ENCODE measurements around the gene ZNF358. TPM values are rescaled to one million over a fixed set of nuclear protein-coding genes. Genes with fewer than 3 reads are reported as not detected.

Gene ZNF358
- total RNA-seq, 1 donor from 2014 or later: 67.1 TPM

GRCh38 chr19:7562646-7563393 is 46.9 kb downstream of the ZNF358 start:
- Mint-ChIP-seq H3K4me3 (no peak overlapping the region), H3K9me3 (no peaks in the 10 kb centered on the region), H3K36me3 (peaks cover 11% of the 10 kb centered on the region), H3K27me3 (no peaks in the 10 kb centered on the region), H3K27ac (no peak overlapping the region), H3K4me1 (ENCODE audit: unreplicated experiment) (no peaks in the 10 kb centered on the region)
- no peak for TF ChIP-seq CTCF (conservative IDR thresholded peaks at IDR 0.05)
- no peak for DNase-seq (ENCODE audit: extremely low spot score, unreplicated experiment)

GRCh38 chr19:7564866-7565265 is 49.0 kb downstream of the ZNF358 start:
- Mint-ChIP-seq H3K4me3 (no peak overlapping the region), H3K36me3 (peaks cover 4% of the 10 kb centered on the region), H3K27ac (no peak overlapping the region), H3K9me3 (no peaks in the 10 kb centered on the region), H3K27me3 (no peaks in the 10 kb centered on the region), H3K4me1 (ENCODE audit: unreplicated experiment) (no peaks in the 10 kb centered on the region)
- DNase-seq (ENCODE audit: extremely low spot score, unreplicated experiment): no peak
- TF ChIP-seq CTCF (conservative IDR thresholded peaks at IDR 0.05): no peak

- no peak for DNase-seq (ENCODE audit: extremely low spot score, unreplicated experiment)
- Mint-ChIP-seq H3K4me3 (no peak overlapping the region), H3K36me3 (peaks cover 1% of the 10 kb centered on the region), H3K27me3 (no peaks in the 10 kb centered on the region), H3K4me1 (ENCODE audit: unreplicated experiment) (no peaks in the 10 kb centered on the region), H3K27ac (no peak overlapping the region), H3K9me3 (no peaks in the 10 kb centered on the region)
- TF ChIP-seq CTCF (conservative IDR thresholded peaks at IDR 0.05): no peak
These were observed 49.4 kb downstream of the ZNF358 start for GRCh38 chr19:7565332-7565731.

Other genes with a start within 250 kb of the ZNF358 start
- 33.7 and 55.3 TPM in 2 replicates for gene INSR, start 221.7 kb upstream of the ZNF358 start, total RNA-seq (ENCODE audit: low replicate concordance)
- gene ARHGEF18, start 167.2 kb upstream of the ZNF358 start, total RNA-seq (ENCODE audit: low replicate concordance): 40.9 and 44.1 TPM in 2 replicates
- gene PEX11G, start 27.1 kb upstream of the ZNF358 start, total RNA-seq (ENCODE audit: low replicate concordance): 4.8 and 5.7 TPM in 2 replicates
- gene MCOLN1, start 6.5 kb downstream of the ZNF358 start, total RNA-seq (ENCODE audit: low replicate concordance): 24.0 and 24.3 TPM in 2 replicates
- 84.3 and 86.1 TPM in 2 replicates for gene PNPLA6, start 19.6 kb downstream of the ZNF358 start, total RNA-seq (ENCODE audit: low replicate concordance)
- gene CAMSAP3, start 79.8 kb downstream of the ZNF358 start, total RNA-seq (ENCODE audit: low replicate concordance): 28.6 and 51.8 TPM in 2 replicates
- gene XAB2, start 113.4 kb downstream of the ZNF358 start, total RNA-seq (ENCODE audit: low replicate concordance): 38.5 and 46.5 TPM in 2 replicates
- 160 and 184 TPM in 2 replicates for gene PET100, start 113.7 kb downstream of the ZNF358 start, total RNA-seq (ENCODE audit: low replicate concordance)
- 1.0 TPM in 1 of 2 replicates, not detected in the other for gene PCP2, start 117.6 kb downstream of the ZNF358 start, total RNA-seq (ENCODE audit: low replicate concordance)
- gene STXBP2, start 121.0 kb downstream of the ZNF358 start, total RNA-seq (ENCODE audit: low replicate concordance): 61.6 and 108 TPM in 2 replicates
- not detected in 2 replicates for gene RETN, start 152.9 kb downstream of the ZNF358 start, total RNA-seq (ENCODE audit: low replicate concordance)
- gene MCEMP1, start 161.0 kb downstream of the ZNF358 start, total RNA-seq (ENCODE audit: low replicate concordance): not detected in 2 replicates
- gene TRAPPC5, start 164.7 kb downstream of the ZNF358 start, total RNA-seq (ENCODE audit: low replicate concordance): 92.6 and 107 TPM in 2 replicates
- not detected in 2 replicates for gene FCER2, start 186.0 kb downstream of the ZNF358 start, total RNA-seq (ENCODE audit: low replicate concordance)
- gene CLEC4G, start 216.0 kb downstream of the ZNF358 start, total RNA-seq (ENCODE audit: low replicate concordance): not detected in 2 replicates
- gene CD209, start 231.4 kb downstream of the ZNF358 start, total RNA-seq (ENCODE audit: low replicate concordance): not detected in 2 replicates
- gene CLEC4M, start 247.1 kb downstream of the ZNF358 start, total RNA-seq (ENCODE audit: low replicate concordance): 0.48 and 0.69 TPM in 2 replicates